Esophagus muscularis mucosa (tissue), 3 donors: ENCODE results near the gene DENND1C.

ENCODE experiments used
- POLR2A ChIP-seq: fragments of 450-650 bp; IDR thresholded peaks from one replicate; pipeline ENCODE4 v1.6.1; 2017; ENCODE audit warnings: antibody characterized with exemption, moderate library complexity, mild to moderate bottlenecking, low read depth
- POLR2AphosphoS5 ChIP-seq, 2 donors: sonication (generic); formaldehyde crosslinking; IDR thresholded peaks; one replicate each; pipeline ENCODE4 v1.6.1; 2017; ENCODE audit warnings: antibody characterized with exemption in 2 of 2
- TF ChIP-seq, protein P1 (sequence below), 3 experiments: fragments of 200-600 bp in 2 of 3; fragments of 450-650 bp in 1 of 3; sonication (generic) in 2 of 3; IDR thresholded peaks; one replicate each; pipeline ENCODE4 v1.5.1; 2017 to 2019; ENCODE audit warnings: antibody characterized with exemption in 3 of 3, mild to moderate bottlenecking in 2 of 3, moderate library complexity in 1 of 3

DNA sequence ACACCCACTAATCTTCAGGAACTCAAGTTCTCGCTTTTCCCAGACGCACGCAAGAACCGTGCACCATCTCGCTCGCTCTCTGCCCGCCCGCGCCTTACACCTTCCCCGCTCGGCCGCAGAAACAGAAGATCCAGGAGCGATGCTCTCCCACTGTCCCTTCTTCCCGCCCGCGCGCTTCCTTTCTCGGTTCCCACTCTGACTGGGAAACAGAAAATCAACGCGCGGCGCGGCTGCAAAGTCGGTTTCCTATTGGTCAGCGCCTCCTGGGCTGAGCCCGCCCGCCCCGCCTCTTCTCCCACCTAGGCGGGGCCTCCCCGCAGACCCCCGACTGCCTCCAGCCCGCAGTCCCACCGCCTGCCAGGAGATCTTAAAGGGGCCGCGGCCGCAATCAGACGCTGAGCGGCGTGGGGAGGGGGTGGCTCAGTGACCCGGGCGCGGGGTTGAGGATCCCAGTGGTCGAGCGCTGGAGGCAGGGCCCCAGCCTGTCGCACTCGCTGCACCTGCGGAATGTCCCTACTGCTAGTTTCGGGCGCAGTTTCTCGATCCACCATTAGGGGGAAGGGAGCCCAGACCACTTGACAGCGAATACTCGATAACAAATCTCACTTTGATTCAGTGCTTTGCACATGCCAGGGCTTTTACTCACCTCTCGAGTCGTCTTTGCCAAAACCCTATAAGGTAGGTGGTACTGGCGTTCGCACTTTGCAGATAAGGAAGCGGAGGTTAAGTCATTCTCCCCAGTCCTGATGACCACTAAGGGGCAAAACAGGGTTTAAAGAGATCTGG, 21.3 kb downstream of the DENND1C start:
- no peak for TF ChIP-seq POLR2A
- TF ChIP-seq, protein P1, sequence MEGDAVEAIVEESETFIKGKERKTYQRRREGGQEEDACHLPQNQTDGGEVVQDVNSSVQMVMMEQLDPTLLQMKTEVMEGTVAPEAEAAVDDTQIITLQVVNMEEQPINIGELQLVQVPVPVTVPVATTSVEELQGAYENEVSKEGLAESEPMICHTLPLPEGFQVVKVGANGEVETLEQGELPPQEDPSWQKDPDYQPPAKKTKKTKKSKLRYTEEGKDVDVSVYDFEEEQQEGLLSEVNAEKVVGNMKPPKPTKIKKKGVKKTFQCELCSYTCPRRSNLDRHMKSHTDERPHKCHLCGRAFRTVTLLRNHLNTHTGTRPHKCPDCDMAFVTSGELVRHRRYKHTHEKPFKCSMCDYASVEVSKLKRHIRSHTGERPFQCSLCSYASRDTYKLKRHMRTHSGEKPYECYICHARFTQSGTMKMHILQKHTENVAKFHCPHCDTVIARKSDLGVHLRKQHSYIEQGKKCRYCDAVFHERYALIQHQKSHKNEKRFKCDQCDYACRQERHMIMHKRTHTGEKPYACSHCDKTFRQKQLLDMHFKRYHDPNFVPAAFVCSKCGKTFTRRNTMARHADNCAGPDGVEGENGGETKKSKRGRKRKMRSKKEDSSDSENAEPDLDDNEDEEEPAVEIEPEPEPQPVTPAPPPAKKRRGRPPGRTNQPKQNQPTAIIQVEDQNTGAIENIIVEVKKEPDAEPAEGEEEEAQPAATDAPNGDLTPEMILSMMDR (IDR thresholded peaks at IDR 0.05) = peak; percentile 57 to 69 (median 65)
- peak; percentile 61 to 72 for TF ChIP-seq POLR2AphosphoS5 (IDR thresholded peaks at IDR 0.05)
